GM23338 (cell line): Measurements from ENCODE around the gene PPP1R18.

Source experiments
- EZH2 ChIP-seq: fragments of 200-600 bp; sonication (generic); IDR thresholded peaks from one replicate; pipeline ENCODE4 v1.8.0; 2017; ENCODE audit warnings: antibody characterized with exemption, mild to moderate bottlenecking, low read depth; ENCODE audit not compliant: unreplicated experiment
- EZH2phosphoT487 ChIP-seq: fragments of 200-600 bp; sonication (generic); IDR thresholded peaks from one replicate; pipeline ENCODE4 v1.8.1; 2018; ENCODE audit warnings: antibody characterized with exemption; ENCODE audit not compliant: unreplicated experiment
- JUNB ChIP-seq: IDR thresholded peaks from one replicate; pipeline ENCODE4 v1.6.1; 2016; ENCODE audit warnings: antibody characterized with exemption; ENCODE audit not compliant: unreplicated experiment
- NANOG ChIP-seq: IDR thresholded peaks from 2 replicates; pipeline ENCODE4 v1.6.1; 2016; ENCODE audit warnings: antibody characterized with exemption, borderline replicate concordance
- POLR2AphosphoS5 ChIP-seq: IDR thresholded peaks from 2 replicates; pipeline ENCODE4 v1.6.1; 2016; ENCODE audit warnings: antibody characterized with exemption, low read depth
- TF ChIP-seq, protein P1 (sequence below), 2 experiments: fragments of 200-600 bp in 1 of 2; sonication (generic) in 1 of 2; conservative IDR thresholded peaks; 2 replicates each; pipeline versions ENCODE4 v1.5.1 to v1.6.1; 2016 to 2017; ENCODE audit warnings: antibody characterized with exemption in 2 of 2, low read depth in 2 of 2, mild to moderate bottlenecking in 2 of 2, moderate library complexity in 1 of 2
- TF ChIP-seq, protein P2 (sequence below): IDR thresholded peaks from one replicate; pipeline ENCODE4 v1.6.1; 2018; ENCODE audit warnings: antibody characterized with exemption; ENCODE audit not compliant: unreplicated experiment
- TF ChIP-seq, protein P3 (sequence below): IDR thresholded peaks from 2 replicates; pipeline ENCODE4 v1.6.1; 2016; ENCODE audit warnings: antibody characterized with exemption

DNA sequence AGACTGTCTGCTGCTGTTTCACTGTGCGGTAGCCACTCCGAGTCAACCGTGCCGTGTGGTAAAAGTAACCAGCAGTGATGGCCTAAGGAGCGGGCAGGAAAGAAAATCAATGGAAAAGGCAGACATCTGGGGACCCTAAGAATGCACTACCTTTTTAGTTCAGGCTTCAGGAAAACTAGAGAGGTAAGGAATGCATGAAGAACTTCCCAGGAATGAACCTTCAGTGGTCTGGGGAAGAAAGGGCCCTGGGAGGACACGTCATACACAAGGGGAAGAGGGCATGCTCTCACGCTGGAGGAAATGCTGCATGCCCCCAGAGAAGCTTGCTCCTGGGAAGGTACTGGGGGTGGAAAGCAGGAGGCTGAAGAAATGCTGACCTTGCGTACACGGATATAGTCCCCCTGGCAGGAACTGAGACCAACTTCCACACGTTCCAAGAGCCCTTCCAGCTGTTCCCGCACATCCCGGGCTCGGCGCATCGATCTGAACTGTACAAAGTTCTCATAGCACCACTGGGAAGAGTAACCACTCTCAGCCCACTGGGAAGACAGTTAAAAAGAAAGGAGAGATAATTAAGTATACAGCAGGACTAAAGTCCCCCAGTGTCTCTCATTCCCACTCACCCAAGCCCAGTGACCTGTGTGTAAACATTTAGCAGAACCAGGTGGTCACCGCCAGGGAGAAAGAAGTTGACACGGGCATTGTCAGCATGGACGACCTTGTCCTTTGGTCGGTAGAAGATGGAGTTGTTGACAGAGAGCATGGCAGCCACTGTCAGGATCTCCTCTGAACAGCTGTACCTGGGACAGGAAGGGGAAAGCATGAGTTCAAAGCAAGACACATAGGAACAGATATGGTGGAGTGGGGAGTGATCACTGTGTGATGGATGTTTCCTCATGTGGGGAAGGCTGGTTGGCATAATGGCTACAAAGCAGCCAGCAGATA, 31.4 kb downstream of the PPP1R18 start:
- TF ChIP-seq, protein P1, sequence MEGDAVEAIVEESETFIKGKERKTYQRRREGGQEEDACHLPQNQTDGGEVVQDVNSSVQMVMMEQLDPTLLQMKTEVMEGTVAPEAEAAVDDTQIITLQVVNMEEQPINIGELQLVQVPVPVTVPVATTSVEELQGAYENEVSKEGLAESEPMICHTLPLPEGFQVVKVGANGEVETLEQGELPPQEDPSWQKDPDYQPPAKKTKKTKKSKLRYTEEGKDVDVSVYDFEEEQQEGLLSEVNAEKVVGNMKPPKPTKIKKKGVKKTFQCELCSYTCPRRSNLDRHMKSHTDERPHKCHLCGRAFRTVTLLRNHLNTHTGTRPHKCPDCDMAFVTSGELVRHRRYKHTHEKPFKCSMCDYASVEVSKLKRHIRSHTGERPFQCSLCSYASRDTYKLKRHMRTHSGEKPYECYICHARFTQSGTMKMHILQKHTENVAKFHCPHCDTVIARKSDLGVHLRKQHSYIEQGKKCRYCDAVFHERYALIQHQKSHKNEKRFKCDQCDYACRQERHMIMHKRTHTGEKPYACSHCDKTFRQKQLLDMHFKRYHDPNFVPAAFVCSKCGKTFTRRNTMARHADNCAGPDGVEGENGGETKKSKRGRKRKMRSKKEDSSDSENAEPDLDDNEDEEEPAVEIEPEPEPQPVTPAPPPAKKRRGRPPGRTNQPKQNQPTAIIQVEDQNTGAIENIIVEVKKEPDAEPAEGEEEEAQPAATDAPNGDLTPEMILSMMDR (conservative IDR thresholded peaks at IDR 0.05; ENCODE audit: low read depth in 2 of 2) = no peak
- TF ChIP-seq EZH2 = no peak
- TF ChIP-seq POLR2AphosphoS5 = no peak
- no peak for TF ChIP-seq NANOG
- TF ChIP-seq, protein P2, sequence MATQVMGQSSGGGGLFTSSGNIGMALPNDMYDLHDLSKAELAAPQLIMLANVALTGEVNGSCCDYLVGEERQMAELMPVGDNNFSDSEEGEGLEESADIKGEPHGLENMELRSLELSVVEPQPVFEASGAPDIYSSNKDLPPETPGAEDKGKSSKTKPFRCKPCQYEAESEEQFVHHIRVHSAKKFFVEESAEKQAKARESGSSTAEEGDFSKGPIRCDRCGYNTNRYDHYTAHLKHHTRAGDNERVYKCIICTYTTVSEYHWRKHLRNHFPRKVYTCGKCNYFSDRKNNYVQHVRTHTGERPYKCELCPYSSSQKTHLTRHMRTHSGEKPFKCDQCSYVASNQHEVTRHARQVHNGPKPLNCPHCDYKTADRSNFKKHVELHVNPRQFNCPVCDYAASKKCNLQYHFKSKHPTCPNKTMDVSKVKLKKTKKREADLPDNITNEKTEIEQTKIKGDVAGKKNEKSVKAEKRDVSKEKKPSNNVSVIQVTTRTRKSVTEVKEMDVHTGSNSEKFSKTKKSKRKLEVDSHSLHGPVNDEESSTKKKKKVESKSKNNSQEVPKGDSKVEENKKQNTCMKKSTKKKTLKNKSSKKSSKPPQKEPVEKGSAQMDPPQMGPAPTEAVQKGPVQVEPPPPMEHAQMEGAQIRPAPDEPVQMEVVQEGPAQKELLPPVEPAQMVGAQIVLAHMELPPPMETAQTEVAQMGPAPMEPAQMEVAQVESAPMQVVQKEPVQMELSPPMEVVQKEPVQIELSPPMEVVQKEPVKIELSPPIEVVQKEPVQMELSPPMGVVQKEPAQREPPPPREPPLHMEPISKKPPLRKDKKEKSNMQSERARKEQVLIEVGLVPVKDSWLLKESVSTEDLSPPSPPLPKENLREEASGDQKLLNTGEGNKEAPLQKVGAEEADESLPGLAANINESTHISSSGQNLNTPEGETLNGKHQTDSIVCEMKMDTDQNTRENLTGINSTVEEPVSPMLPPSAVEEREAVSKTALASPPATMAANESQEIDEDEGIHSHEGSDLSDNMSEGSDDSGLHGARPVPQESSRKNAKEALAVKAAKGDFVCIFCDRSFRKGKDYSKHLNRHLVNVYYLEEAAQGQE = no peak
- no peak for TF ChIP-seq JUNB
- no peak for TF ChIP-seq EZH2phosphoT487
- TF ChIP-seq, protein P3, sequence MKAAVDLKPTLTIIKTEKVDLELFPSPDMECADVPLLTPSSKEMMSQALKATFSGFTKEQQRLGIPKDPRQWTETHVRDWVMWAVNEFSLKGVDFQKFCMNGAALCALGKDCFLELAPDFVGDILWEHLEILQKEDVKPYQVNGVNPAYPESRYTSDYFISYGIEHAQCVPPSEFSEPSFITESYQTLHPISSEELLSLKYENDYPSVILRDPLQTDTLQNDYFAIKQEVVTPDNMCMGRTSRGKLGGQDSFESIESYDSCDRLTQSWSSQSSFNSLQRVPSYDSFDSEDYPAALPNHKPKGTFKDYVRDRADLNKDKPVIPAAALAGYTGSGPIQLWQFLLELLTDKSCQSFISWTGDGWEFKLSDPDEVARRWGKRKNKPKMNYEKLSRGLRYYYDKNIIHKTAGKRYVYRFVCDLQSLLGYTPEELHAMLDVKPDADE = no peak
